Coronary artery (tissue), 2 donors: ENCODE results near the gene LDLRAD4.

Experiments used
- DNase-seq: peaks from one replicate; pipeline ENCODE4 v3.0.0-alpha.2; 2017; ENCODE audit warnings: low spot score
- H3K27ac ChIP-seq, 2 donors: fragments of 200-600 bp; sonication (generic); one replicate each; pipeline ENCODE4 v1.5.1; 2016 to 2019
- H3K4me3 ChIP-seq: fragments of 200-600 bp; sonication (generic); 2 replicates; pipeline ENCODE4 v1.5.1; 2016; ENCODE audit warnings: mild to moderate bottlenecking, moderate library complexity
- CTCF ChIP-seq: fragments of 200-600 bp; sonication (generic); IDR thresholded peaks from one replicate; pipeline ENCODE4 v1.5.1; 2019; ENCODE audit warnings: antibody characterized with exemption

Gene LDLRAD4

GRCh38 chr18:13213036-13213795 lies 5.3 kb upstream of the LDLRAD4 start:
- no peak overlapping the region for H3K27ac ChIP-seq
- H3K4me3 ChIP-seq: no peak overlapping the region
- no peak for TF ChIP-seq CTCF
- DNase-seq: no peak

DNA sequence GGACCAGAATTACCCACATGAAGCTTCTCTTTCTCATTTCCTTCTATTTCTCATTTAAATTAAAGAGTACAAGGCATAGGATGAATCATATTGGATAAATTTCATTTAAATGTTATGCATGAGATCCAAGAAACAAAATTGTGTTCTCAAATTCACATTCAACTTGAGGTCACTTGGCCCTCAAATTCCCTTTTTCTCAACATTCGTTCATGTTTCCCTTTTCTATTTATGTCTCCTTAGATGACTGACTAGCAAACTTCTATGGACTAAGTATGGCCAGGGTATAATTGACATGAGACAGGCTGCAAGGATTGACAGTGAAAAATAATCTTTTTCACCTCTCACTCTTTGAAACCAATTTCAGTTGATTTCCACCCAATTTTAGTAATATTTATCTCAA lies 4.0 kb upstream of the LDLRAD4 start:
- no peak overlapping the region for H3K27ac ChIP-seq
- H3K4me3 ChIP-seq: no peak overlapping the region
- DNase-seq: no peak
- no peak for TF ChIP-seq CTCF

- TF ChIP-seq CTCF: peak; percentile 57
- Histone ChIP-seq H3K4me3 (peak overlapping the region; percentile 90), H3K27ac (peak overlapping the region; percentile 89 to 91)
- DNase-seq: peak; percentile 89
Measured at GRCh38 chr18:13216092-13216582, 2.4 kb upstream of the LDLRAD4 start.

- peak; percentile 21 for TF ChIP-seq CTCF
- DNase-seq: peak; percentile 82
- Histone ChIP-seq H3K4me3 (peak overlapping the region; percentile 90), H3K27ac (peak overlapping the region; percentile 89 to 91)
Measured at GRCh38 chr18:13216711-13217465, 1.7 kb upstream of the LDLRAD4 start.

DNA sequence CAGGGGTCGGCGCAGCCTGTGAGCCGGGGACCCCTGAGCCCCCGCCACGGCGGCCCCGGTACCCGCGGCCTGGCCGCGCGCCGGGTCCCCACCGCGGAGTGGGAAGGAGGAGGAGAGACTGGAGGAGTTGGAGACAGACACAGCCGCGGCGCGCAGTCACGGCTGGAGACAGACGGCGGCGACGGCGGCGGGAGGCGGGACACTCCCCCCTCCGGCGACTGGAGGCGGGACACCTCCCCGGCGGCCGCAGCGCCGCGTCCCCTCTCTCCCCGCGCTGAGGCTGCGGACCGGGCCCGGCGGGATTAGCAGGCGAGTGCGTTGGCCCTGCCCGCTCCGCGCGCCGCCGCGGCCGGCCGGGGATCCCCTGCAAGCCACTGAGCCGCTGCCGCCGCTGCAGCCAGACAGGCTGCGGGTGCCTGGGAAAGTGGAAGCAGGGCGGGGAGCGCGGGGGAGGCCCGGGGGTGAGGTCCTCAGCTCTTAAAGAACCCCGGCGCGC lies 1.0 kb upstream of the LDLRAD4 start:
- peak overlapping the region; percentile 90 for H3K4me3 ChIP-seq
- DNase-seq: peak; percentile 84
- peak overlapping the region; percentile 89 to 91 for H3K27ac ChIP-seq
- TF ChIP-seq CTCF: no peak

DNA sequence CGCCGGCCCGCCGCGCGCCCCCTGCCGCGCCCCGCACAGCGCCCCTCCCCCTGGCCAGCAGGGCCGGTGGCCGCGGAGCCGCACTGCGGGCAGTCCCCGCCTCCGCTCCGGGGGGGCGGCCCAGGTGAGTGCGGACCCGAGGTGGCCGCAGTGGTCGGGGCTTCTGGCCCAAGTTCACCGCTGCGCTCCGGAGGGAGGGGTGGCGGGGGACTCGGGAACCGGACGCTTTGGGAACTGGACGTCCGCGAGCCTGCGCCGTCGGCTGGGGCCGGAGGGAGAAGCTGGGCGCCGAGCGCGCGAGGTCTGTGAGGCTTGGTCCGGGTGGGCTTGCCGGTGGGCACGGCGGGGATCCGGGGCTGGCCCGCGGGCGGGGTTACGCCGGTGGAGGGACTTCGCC lies 591 bp upstream of the LDLRAD4 start:
- peak; percentile 85 for DNase-seq
- H3K4me3 ChIP-seq: peak overlapping the region; percentile 90
- H3K27ac ChIP-seq: peak overlapping the region; percentile 89 to 91
- no peak for TF ChIP-seq CTCF
